Measurements from ENCODE around the gene ARL6IP1.
"Not testable (repeated sequence)": the region's sequence is repeated elsewhere in the genome, so short reads cannot be mapped to it uniquely, and the experiment has no call there.

The ARL6IP1 gene

DNA sequence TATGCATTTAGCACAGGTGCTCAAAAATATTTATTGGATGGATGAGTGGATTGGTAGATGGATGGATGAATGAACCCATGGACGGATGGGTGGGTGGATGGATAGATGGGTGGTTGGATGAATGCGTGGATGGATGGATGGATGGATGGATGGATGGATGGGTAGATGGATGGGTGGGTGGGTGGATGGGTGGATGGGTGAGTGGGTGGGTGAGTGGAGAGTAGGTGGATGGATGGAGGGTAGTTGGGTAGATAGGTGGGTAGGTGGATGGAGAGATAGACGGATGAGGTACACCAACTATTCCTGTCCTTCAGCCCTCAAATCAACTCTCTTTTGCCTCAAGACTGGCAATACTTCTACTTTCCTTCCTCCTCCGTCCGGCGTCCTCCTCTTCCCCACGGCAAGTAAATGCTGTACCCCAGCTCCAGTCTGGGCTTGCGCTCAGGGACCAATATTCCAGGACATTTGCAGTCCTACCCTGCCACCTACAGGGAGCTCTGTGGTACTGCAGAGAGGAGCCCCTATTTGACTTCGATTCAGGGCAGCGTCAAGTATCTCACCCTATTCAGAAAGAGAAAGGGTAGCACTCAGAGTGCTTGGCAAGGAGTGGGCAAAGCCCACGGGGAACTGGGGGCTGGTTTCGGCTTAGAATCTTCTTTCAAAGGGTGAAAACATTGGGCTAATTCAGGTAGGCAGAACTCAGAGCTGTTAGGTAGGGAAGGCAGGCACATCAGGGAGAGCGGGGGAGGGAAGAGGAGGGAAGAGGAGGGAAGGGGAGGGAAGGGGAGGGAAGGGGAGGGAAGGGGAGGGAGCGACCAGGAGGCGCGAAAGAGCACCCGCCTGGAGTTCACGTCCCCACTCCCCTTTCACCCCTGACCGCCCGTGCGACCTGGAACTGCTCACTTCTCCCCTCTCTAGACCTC is 41.5 kb downstream of the ARL6IP1 start:
- TF ChIP-seq, protein P1, sequence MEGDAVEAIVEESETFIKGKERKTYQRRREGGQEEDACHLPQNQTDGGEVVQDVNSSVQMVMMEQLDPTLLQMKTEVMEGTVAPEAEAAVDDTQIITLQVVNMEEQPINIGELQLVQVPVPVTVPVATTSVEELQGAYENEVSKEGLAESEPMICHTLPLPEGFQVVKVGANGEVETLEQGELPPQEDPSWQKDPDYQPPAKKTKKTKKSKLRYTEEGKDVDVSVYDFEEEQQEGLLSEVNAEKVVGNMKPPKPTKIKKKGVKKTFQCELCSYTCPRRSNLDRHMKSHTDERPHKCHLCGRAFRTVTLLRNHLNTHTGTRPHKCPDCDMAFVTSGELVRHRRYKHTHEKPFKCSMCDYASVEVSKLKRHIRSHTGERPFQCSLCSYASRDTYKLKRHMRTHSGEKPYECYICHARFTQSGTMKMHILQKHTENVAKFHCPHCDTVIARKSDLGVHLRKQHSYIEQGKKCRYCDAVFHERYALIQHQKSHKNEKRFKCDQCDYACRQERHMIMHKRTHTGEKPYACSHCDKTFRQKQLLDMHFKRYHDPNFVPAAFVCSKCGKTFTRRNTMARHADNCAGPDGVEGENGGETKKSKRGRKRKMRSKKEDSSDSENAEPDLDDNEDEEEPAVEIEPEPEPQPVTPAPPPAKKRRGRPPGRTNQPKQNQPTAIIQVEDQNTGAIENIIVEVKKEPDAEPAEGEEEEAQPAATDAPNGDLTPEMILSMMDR (IDR thresholded peaks at IDR 0.05; ENCODE audit: control insufficient read depth, insufficient read depth, low read depth, low read length, missing control alignments) = peak; percentile 50
- H3K4me3 ChIP-seq (ENCODE audit: control insufficient read depth, low read depth, low read length); DNase-seq (ENCODE audit: low read depth): not testable (repeated sequence)

DNA sequence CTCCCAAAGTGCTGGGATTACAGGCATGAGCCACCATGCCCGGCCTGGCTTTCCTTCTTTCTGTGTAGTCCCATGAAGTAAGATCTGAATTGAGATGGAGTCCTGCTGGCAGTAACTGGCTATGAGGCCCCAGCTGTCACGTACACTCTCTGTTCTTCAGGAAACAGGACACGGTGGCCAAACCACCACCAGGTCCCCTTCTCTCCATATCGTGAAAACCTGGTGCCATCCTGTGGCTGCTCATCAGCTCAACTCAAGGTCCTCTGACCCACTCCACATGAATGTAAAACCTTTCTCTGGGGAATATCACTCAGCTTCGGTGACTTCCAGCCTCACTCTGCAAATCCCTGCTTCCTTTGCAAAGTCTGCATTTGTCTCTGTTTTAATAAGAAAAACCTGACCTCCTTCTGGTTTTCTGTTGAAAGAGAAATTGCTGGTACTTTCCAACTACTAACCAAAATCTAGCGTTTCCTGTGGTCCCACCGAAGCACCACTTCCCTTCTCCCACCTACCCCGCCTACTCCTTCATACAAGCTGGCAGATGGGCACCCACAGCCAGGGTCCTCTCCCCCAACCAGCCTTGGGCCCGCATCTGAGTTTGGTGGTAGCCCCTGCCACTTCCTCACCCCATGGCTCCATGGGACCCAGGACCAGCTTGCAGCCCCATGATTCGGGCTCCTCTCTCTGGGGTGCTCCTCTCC is 43.2 kb downstream of the ARL6IP1 start:
- not testable (repeated sequence) for H3K4me3 ChIP-seq (ENCODE audit: control insufficient read depth, low read depth, low read length); DNase-seq (ENCODE audit: low read depth)

DNA sequence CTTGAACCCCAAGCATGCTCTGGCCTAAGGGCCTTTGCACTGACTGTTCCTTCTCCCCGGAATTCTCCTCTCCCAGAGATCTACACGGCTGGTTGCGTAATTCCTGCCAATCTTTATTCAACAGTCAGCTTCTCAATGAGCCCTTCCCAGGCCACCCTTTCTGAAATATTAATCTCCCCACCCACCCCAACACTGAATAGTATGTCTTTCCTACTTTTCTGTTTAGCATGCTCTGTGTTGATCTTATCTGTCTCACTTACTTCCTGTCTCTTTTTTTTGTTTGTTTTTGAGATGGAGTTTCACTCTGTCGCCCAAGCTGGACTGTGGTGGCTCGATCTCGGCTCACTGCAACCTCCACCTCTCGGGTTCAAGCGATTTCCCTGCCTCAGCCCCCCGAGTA is 44.7 kb downstream of the ARL6IP1 start:
- H3K4me3 ChIP-seq (ENCODE audit: control insufficient read depth, low read depth, low read length); DNase-seq (ENCODE audit: low read depth): not testable (repeated sequence)

DNA sequence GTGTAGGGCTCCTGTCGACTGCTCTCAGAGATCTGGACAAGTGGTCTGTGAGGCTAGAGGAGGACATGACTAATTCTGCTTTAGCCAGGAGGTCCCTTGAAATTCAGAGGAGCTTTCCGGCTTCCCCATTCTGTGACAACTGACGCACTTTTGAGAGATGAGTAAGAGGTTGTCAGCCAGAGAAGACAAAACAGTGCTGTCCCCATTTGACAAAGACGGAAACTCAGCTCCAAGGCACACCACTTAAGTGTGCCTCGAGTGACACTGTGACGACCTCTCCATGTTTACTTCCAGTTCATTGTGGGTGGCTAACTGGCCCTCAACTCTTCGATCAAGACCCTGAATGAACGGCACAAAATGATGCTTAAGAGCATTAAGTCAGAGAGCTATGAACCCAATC is 58.5 kb downstream of the ARL6IP1 start:
- not testable (repeated sequence) for DNase-seq (ENCODE audit: low read depth); H3K4me3 ChIP-seq (ENCODE audit: control insufficient read depth, low read depth, low read length)
